GM23338 (cell line): Measurements from ENCODE around the gene TGFBR1. TPM values are rescaled to one million over a fixed set of nuclear protein-coding genes. Genes with fewer than 3 reads are reported as not detected.

Experiments
- ATAC-seq: fragments of 200-7000 bp; cut with Tn5 transposase; 3 replicates; pipeline ENCODE4 v1.9.1; 2020
- DNase-seq: peaks from one replicate; pipeline ENCODE4 v3.0.0-alpha.2; 2015; ENCODE audit warnings: low spot score
- H2AFZ ChIP-seq: fragments of 200-600 bp; sonication (generic); 2 replicates; pipeline ENCODE4 v1.8.0; 2016; ENCODE audit warnings: antibody characterized with exemption, mild to moderate bottlenecking, moderate library complexity
- H3F3A ChIP-seq: fragments of 200-600 bp; sonication (generic); replicated peaks from 2 replicates; pipeline ENCODE4 v1.8.0; 2017; ENCODE audit warnings: antibody characterized with exemption, mixed run types, low read depth
- H3K27ac ChIP-seq: fragments of 200-600 bp; sonication (generic); 2 replicates; pipeline ENCODE4 v1.6.1; 2016; ENCODE audit warnings: low read depth
- H3K27me3 ChIP-seq: fragments of 200-600 bp; sonication (generic); 2 replicates; pipeline ENCODE4 v1.8.0; 2016; ENCODE audit warnings: mild to moderate bottlenecking, mixed run types, moderate library complexity; ENCODE audit not compliant: insufficient read depth
- H3K36me3 ChIP-seq: fragments of 200-600 bp; sonication (generic); 2 replicates; pipeline ENCODE4 v1.8.0; 2016; ENCODE audit warnings: mild to moderate bottlenecking; ENCODE audit not compliant: insufficient read depth
- H3K4me1 ChIP-seq: fragments of 200-600 bp; sonication (generic); 2 replicates; pipeline ENCODE4 v1.8.0; 2016; ENCODE audit warnings: mild to moderate bottlenecking, moderate library complexity; ENCODE audit not compliant: insufficient read depth
- H3K4me2 ChIP-seq: fragments of 200-600 bp; sonication (generic); 2 replicates; pipeline ENCODE4 v1.7.1; 2017; ENCODE audit warnings: mixed run types
- H3K4me3 ChIP-seq: fragments of 200-600 bp; sonication (generic); 2 replicates; pipeline ENCODE4 v1.6.1; 2016; ENCODE audit warnings: mixed run types
- H3K79me2 ChIP-seq: fragments of 200-600 bp; sonication (generic); replicated peaks from 2 replicates; pipeline ENCODE4 v1.8.0; 2017; ENCODE audit warnings: mild to moderate bottlenecking; ENCODE audit not compliant: insufficient read depth
- H3K9me2 ChIP-seq: fragments of 200-600 bp; sonication (generic); 2 replicates; pipeline ENCODE4 v1.8.0; 2017; ENCODE audit not compliant: insufficient read depth
- H4K20me1 ChIP-seq: fragments of 200-600 bp; sonication (generic); replicated peaks from 2 replicates; pipeline ENCODE4 v1.8.0; 2017; ENCODE audit warnings: mild to moderate bottlenecking; ENCODE audit not compliant: insufficient read depth
- H3K27ac Mint-ChIP-seq: 2 replicates; pipeline ENCODE4 v1.8.0; 2020; ENCODE audit warnings: inconsistent platforms, mild to moderate bottlenecking, moderate library complexity, mixed read lengths
- H3K27me3 Mint-ChIP-seq: 3 replicates; pipeline ENCODE4 v1.8.0; 2022; ENCODE audit warnings: low read depth, mild to moderate bottlenecking, moderate library complexity, mixed read lengths, inconsistent platforms; ENCODE audit not compliant: insufficient read depth, poor library complexity
- H3K36me3 Mint-ChIP-seq: 3 replicates; pipeline ENCODE4 v1.8.0; 2021; ENCODE audit warnings: low read depth, mild to moderate bottlenecking, inconsistent platforms, moderate library complexity, mixed read lengths
- H3K4me1 Mint-ChIP-seq: 3 replicates; pipeline ENCODE4 v1.8.0; 2020; ENCODE audit warnings: mild to moderate bottlenecking, inconsistent platforms, mixed read lengths
- H3K4me3 Mint-ChIP-seq: 3 replicates; pipeline ENCODE4 v1.8.0; 2021; ENCODE audit warnings: moderate library complexity, mild to moderate bottlenecking, inconsistent platforms, mixed read lengths
- H3K9me3 Mint-ChIP-seq: 3 replicates; pipeline ENCODE4 v1.8.0; 2020; ENCODE audit warnings: moderate library complexity, mild to moderate bottlenecking, inconsistent platforms, mixed read lengths
- CREB1 ChIP-seq: fragments of 250-450 bp; sonication (Bioruptor Pico); IDR thresholded peaks from 2 replicates; pipeline ENCODE4 v1.5.0; 2020; ENCODE audit warnings: low read depth, mild to moderate bottlenecking, moderate library complexity
- EZH2 ChIP-seq: fragments of 200-600 bp; sonication (generic); IDR thresholded peaks from one replicate; pipeline ENCODE4 v1.8.0; 2017; ENCODE audit warnings: antibody characterized with exemption, mild to moderate bottlenecking, low read depth; ENCODE audit not compliant: unreplicated experiment
- JUNB ChIP-seq: IDR thresholded peaks from one replicate; pipeline ENCODE4 v1.6.1; 2016; ENCODE audit warnings: antibody characterized with exemption; ENCODE audit not compliant: unreplicated experiment
- NANOG ChIP-seq: IDR thresholded peaks from 2 replicates; pipeline ENCODE4 v1.6.1; 2016; ENCODE audit warnings: antibody characterized with exemption, borderline replicate concordance
- POLR2AphosphoS5 ChIP-seq: IDR thresholded peaks from 2 replicates; pipeline ENCODE4 v1.6.1; 2016; ENCODE audit warnings: antibody characterized with exemption, low read depth
- STAT1 ChIP-seq: IDR thresholded peaks from one replicate; pipeline ENCODE4 v1.6.1; 2016; ENCODE audit warnings: antibody characterized with exemption; ENCODE audit not compliant: unreplicated experiment
- ZNF331 ChIP-seq: fragments of 250-450 bp; sonication (Bioruptor Pico); IDR thresholded peaks from 2 replicates; pipeline ENCODE4 v1.5.0; 2020; ENCODE audit warnings: low read depth, mild to moderate bottlenecking, moderate library complexity
- polyA plus RNA-seq: library from polyadenylated mRNA; unstranded; fragments of >200 nt; fragmentation: Nextera tagmentation; extraction: Ambion mirVana; gene quantifications from 2 replicates; pipeline ENCODE4 v1.2.1, GENCODE V29; 2016
- total RNA-seq: library from RNA; depleted of rRNA; stranded (reverse); fragments of >200 nt; shearing (Covaris generic); gene quantifications from 2 replicates; pipeline ENCODE4 v1.2.3, GENCODE V29; 2014
- TF ChIP-seq, protein P1 (sequence below): fragments of 250-450 bp; sonication (Bioruptor Pico); IDR thresholded peaks from 2 replicates; pipeline ENCODE4 v1.5.0; 2020; ENCODE audit warnings: mild to moderate bottlenecking, moderate library complexity
- TF ChIP-seq, protein P2 (sequence below): IDR thresholded peaks from 2 replicates; pipeline ENCODE4 v1.6.1; 2016; ENCODE audit warnings: antibody characterized with exemption

TGFBR1 gene
- total and polyA plus RNA-seq, 2 experiments from 2014 or later = 9.3 to 40.2 TPM

DNA sequence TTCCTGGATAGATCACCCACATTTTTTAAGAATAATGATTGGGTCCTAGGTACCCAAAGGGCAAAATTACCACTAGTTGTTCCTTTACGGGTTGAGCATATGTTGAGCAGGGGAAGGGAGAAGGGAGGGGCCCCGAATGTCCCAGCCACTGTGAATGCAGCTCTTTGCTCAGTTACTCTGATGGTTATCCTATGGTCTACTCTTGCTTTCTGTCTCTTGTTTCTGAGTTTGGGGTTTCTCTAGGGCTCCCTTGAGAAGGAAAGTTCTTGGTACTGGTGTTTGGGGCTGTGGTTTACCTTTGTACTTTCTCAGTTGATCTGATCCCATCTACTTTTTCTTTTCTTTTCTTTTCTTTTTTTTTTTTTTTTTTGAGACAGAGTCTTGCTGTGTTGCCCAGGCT, 61.2 kb downstream of the TGFBR1 start (continued):
- no peak for TF ChIP-seq STAT1
- no peak for TF ChIP-seq ZNF331
- TF ChIP-seq JUNB = no peak
- TF ChIP-seq POLR2AphosphoS5 = no peak
- TF ChIP-seq EZH2 = no peak

DNA sequence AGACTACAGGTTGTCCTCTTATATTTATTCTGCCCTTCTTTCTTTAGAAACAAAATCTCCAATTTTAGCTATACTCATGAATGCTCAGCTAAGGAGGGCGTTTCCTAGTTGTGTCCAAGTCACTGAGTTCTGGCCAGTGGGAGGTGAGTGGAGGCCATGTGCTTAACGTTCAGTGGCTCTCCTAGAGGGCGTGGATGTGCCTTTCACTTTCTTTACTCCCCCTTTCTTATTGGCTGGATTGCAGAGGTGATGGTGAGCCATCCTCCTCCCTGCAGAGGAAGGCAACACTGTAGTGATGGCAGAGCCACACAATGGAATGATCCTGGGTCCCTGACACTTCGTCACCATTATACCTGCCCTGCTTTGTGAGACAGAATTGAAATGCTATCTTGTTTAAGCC, 62.2 kb downstream of the TGFBR1 start:
- no peak for DNase-seq
- Histone ChIP-seq H3K27ac (no peak overlapping the region), H3K79me2 (no peaks in the 10 kb centered on the region), H3K4me1 (peaks cover 22% of the 10 kb centered on the region), H4K20me1 (no peaks in the 10 kb centered on the region), H3K9me2 (peaks cover 14% of the 10 kb centered on the region), H3F3A (no peaks in the 10 kb centered on the region), H3K36me3 (no peaks in the 10 kb centered on the region), H3K4me3 (no peak overlapping the region), H3K4me2 (no peak overlapping the region), H2AFZ (no peak overlapping the region), H3K27me3 (no peaks in the 10 kb centered on the region)
- Mint-ChIP-seq H3K27me3 (peaks cover 18% of the 10 kb centered on the region), H3K27ac (no peak overlapping the region), H3K4me3 (no peak overlapping the region), H3K4me1 (peaks cover 41% of the 10 kb centered on the region), H3K9me3 (no peaks in the 10 kb centered on the region), H3K36me3 (no peaks in the 10 kb centered on the region)
- TF ChIP-seq STAT1 (no peak), CREB1 (CRISPR knock-in tag) (no peak), JUNB (no peak), ZNF331 (no peak), NANOG (no peak)
- TF ChIP-seq, protein P1, sequence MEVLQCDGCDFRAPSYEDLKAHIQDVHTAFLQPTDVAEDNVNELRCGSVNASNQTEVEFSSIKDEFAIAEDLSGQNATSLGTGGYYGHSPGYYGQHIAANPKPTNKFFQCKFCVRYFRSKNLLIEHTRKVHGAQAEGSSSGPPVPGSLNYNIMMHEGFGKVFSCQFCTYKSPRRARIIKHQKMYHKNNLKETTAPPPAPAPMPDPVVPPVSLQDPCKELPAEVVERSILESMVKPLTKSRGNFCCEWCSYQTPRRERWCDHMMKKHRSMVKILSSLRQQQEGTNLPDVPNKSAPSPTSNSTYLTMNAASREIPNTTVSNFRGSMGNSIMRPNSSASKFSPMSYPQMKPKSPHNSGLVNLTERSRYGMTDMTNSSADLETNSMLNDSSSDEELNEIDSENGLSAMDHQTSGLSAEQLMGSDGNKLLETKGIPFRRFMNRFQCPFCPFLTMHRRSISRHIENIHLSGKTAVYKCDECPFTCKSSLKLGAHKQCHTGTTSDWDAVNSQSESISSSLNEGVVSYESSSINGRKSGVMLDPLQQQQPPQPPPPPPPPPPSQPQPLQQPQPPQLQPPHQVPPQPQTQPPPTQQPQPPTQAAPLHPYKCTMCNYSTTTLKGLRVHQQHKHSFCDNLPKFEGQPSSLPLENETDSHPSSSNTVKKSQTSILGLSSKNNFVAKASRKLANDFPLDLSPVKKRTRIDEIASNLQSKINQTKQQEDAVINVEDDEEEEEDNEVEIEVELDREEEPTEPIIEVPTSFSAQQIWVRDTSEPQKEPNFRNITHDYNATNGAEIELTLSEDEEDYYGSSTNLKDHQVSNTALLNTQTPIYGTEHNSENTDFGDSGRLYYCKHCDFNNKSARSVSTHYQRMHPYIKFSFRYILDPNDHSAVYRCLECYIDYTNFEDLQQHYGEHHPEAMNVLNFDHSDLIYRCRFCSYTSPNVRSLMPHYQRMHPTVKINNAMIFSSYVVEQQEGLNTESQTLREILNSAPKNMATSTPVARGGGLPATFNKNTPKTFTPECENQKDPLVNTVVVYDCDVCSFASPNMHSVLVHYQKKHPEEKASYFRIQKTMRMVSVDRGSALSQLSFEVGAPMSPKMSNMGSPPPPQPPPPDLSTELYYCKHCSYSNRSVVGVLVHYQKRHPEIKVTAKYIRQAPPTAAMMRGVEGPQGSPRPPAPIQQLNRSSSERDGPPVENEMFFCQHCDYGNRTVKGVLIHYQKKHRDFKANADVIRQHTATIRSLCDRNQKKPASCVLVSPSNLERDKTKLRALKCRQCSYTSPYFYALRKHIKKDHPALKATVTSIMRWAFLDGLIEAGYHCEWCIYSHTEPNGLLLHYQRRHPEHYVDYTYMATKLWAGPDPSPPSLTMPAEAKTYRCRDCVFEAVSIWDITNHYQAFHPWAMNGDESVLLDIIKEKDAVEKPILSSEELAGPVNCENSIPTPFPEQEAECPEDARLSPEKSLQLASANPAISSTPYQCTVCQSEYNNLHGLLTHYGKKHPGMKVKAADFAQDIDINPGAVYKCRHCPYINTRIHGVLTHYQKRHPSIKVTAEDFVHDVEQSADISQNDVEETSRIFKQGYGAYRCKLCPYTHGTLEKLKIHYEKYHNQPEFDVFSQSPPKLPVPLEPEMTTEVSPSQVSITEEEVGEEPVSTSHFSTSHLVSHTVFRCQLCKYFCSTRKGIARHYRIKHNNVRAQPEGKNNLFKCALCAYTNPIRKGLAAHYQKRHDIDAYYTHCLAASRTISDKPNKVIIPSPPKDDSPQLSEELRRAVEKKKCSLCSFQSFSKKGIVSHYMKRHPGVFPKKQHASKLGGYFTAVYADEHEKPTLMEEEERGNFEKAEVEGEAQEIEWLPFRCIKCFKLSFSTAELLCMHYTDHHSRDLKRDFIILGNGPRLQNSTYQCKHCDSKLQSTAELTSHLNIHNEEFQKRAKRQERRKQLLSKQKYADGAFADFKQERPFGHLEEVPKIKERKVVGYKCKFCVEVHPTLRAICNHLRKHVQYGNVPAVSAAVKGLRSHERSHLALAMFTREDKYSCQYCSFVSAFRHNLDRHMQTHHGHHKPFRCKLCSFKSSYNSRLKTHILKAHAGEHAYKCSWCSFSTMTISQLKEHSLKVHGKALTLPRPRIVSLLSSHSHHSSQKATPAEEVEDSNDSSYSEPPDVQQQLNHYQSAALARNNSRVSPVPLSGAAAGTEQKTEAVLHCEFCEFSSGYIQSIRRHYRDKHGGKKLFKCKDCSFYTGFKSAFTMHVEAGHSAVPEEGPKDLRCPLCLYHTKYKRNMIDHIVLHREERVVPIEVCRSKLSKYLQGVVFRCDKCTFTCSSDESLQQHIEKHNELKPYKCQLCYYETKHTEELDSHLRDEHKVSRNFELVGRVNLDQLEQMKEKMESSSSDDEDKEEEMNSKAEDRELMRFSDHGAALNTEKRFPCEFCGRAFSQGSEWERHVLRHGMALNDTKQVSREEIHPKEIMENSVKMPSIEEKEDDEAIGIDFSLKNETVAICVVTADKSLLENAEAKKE (CRISPR knock-in tag) = no peak
- TF ChIP-seq, protein P2, sequence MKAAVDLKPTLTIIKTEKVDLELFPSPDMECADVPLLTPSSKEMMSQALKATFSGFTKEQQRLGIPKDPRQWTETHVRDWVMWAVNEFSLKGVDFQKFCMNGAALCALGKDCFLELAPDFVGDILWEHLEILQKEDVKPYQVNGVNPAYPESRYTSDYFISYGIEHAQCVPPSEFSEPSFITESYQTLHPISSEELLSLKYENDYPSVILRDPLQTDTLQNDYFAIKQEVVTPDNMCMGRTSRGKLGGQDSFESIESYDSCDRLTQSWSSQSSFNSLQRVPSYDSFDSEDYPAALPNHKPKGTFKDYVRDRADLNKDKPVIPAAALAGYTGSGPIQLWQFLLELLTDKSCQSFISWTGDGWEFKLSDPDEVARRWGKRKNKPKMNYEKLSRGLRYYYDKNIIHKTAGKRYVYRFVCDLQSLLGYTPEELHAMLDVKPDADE = no peak
- ATAC-seq = no peak; the same call in 2 of the 3 replicates
